H9 (cell line): ENCODE results near the gene PGLYRP4. TPM values are rescaled to one million over a fixed set of nuclear protein-coding genes. Genes with fewer than 3 reads are reported as not detected.

Experiments
- DNase-seq: peaks from one replicate; pipeline ENCODE4 v3.0.0-alpha.2; 2017
- H2AFZ ChIP-seq: one replicate; pipeline ENCODE4 v1.6.1; 2013; ENCODE audit warnings: mild to moderate bottlenecking, low read length, control low read depth, moderate library complexity
- H2AK5ac ChIP-seq: 2 replicates; pipeline ENCODE4 v1.6.1; 2013; ENCODE audit warnings: low read length, control low read depth, mixed read lengths; ENCODE audit not compliant: insufficient read length
- H2BK120ac ChIP-seq: one replicate; pipeline ENCODE4 v1.6.1; 2013; ENCODE audit warnings: low read depth, mild to moderate bottlenecking, low read length, control low read depth, inconsistent platforms; ENCODE audit not compliant: poor library complexity, severe bottlenecking
- H2BK12ac ChIP-seq: 2 replicates; pipeline ENCODE4 v1.6.1; 2013; ENCODE audit warnings: low read length, control low read depth, mixed read lengths, low read depth; ENCODE audit not compliant: insufficient read length
- H2BK15ac ChIP-seq: 2 replicates; pipeline ENCODE4 v1.6.1; 2013; ENCODE audit warnings: low read depth, low read length, control low read depth
- H2BK20ac ChIP-seq: one replicate; pipeline ENCODE4 v1.6.1; 2013; ENCODE audit warnings: low read depth, mild to moderate bottlenecking, low read length, control low read depth, inconsistent platforms; ENCODE audit not compliant: poor library complexity, severe bottlenecking
- H2BK5ac ChIP-seq: 2 replicates; pipeline ENCODE4 v1.6.1; 2013; ENCODE audit warnings: low read length, control low read depth, mixed read lengths; ENCODE audit not compliant: insufficient read length
- H3K14ac ChIP-seq: 2 replicates; pipeline ENCODE4 v1.6.1; 2013; ENCODE audit warnings: low read length, control low read depth; ENCODE audit not compliant: insufficient read depth
- H3K18ac ChIP-seq: 2 replicates; pipeline ENCODE4 v1.6.1; 2013; ENCODE audit warnings: low read depth, mild to moderate bottlenecking, mixed read lengths, low read length, control low read depth; ENCODE audit not compliant: insufficient read length
- H3K23ac ChIP-seq: 2 replicates; pipeline ENCODE4 v1.6.1; 2013; ENCODE audit warnings: low read length, control low read depth, mixed read lengths, low read depth; ENCODE audit not compliant: insufficient read length
- H3K23me2 ChIP-seq: 2 replicates; pipeline ENCODE4 v1.6.1; 2013; ENCODE audit warnings: low read depth, mild to moderate bottlenecking, mixed read lengths, low read length, control low read depth; ENCODE audit not compliant: insufficient read length, poor library complexity, severe bottlenecking
- H3K27ac ChIP-seq: 2 replicates; pipeline ENCODE4 v1.5.1; 2013; ENCODE audit warnings: low read length, control low read depth, mixed read lengths, low read depth; ENCODE audit not compliant: insufficient read length
- H3K27me3 ChIP-seq: 2 replicates; pipeline ENCODE4 v1.6.1; 2013; ENCODE audit warnings: low read length, control low read depth, inconsistent platforms; ENCODE audit not compliant: insufficient read depth
- H3K4ac ChIP-seq: 2 replicates; pipeline ENCODE4 v1.6.1; 2013; ENCODE audit warnings: low read depth, mild to moderate bottlenecking, control low read depth, inconsistent platforms, low read length, moderate library complexity
- H3K4me1 ChIP-seq: 2 replicates; pipeline ENCODE4 v1.6.1; 2013; ENCODE audit warnings: low read length, control low read depth, inconsistent platforms; ENCODE audit not compliant: insufficient read depth
- H3K4me2 ChIP-seq: 2 replicates; pipeline ENCODE4 v1.6.1; 2013; ENCODE audit warnings: low read length, control low read depth, mixed read lengths; ENCODE audit not compliant: insufficient read length, insufficient read depth
- H3K56ac ChIP-seq: 2 replicates; pipeline ENCODE4 v1.6.1; 2013; ENCODE audit warnings: low read depth, mild to moderate bottlenecking, mixed read lengths, low read length, control low read depth; ENCODE audit not compliant: insufficient read length
- H3K79me1 ChIP-seq: 2 replicates; pipeline ENCODE4 v1.6.1; 2013; ENCODE audit warnings: low read depth, mild to moderate bottlenecking, moderate library complexity, low read length, control low read depth, inconsistent platforms; ENCODE audit not compliant: insufficient read depth, poor library complexity, severe bottlenecking
- H3K79me2 ChIP-seq: 2 replicates; pipeline ENCODE4 v1.6.1; 2013; ENCODE audit warnings: low read length, control low read depth, inconsistent platforms; ENCODE audit not compliant: insufficient read depth
- H3K9ac ChIP-seq: 2 replicates; pipeline ENCODE4 v1.6.1; 2013; ENCODE audit warnings: low read length, control low read depth, mixed read lengths; ENCODE audit not compliant: insufficient read length; ENCODE audit errors: extremely low read depth
- H3K9me3 ChIP-seq: one replicate; pipeline ENCODE4 v1.6.1; 2013; ENCODE audit warnings: low read depth, low read length, inconsistent platforms; ENCODE audit not compliant: control insufficient read depth
- H3T11ph ChIP-seq: one replicate; pipeline ENCODE4 v1.6.1; 2013; ENCODE audit warnings: mild to moderate bottlenecking, low read length, control low read depth, inconsistent platforms
- H4K20me1 ChIP-seq: one replicate; pipeline ENCODE4 v1.6.1; 2013; ENCODE audit not compliant: control insufficient read depth, insufficient read length, insufficient read depth
- H4K5ac ChIP-seq: 2 replicates; pipeline ENCODE4 v1.6.1; 2013; ENCODE audit warnings: low read depth, mild to moderate bottlenecking, mixed read lengths, low read length, control low read depth; ENCODE audit not compliant: insufficient read length
- H4K8ac ChIP-seq: replicated peaks from 2 replicates; pipeline ENCODE4 v1.6.1; 2013; ENCODE audit warnings: low read length, control low read depth, mixed read lengths, low read depth; ENCODE audit not compliant: insufficient read length
- H4K91ac ChIP-seq: 2 replicates; pipeline ENCODE4 v1.6.1; 2013; ENCODE audit warnings: low read depth, mild to moderate bottlenecking, moderate library complexity, mixed read lengths, low read length, control low read depth; ENCODE audit not compliant: insufficient read length
- H3K27ac Mint-ChIP-seq, 3 experiments: 2 replicates in 2 of 3; 3 replicates in 1 of 3; pipeline ENCODE4 v1.8.0; 2020 to 2021; ENCODE audit warnings: mixed read lengths in 3 of 3, mild to moderate bottlenecking in 1 of 3, moderate library complexity in 1 of 3
- H3K27me3 Mint-ChIP-seq: 2 replicates; pipeline ENCODE4 v1.8.0; 2021; ENCODE audit warnings: low read depth, mild to moderate bottlenecking, moderate library complexity, mixed read lengths
- H3K36me3 Mint-ChIP-seq, 3 experiments: 2 replicates in 2 of 3; 3 replicates in 1 of 3; pipeline ENCODE4 v1.8.0; 2020 to 2021; ENCODE audit warnings: low read depth in 3 of 3, mixed read lengths in 3 of 3; ENCODE audit not compliant: insufficient read depth in 1 of 3
- H3K4me1 Mint-ChIP-seq, 2 experiments: 2 replicates each; pipeline ENCODE4 v1.8.0; 2020; ENCODE audit warnings: mixed read lengths in 2 of 2
- H3K4me3 Mint-ChIP-seq, 2 experiments: 2 replicates in 1 of 2; 3 replicates in 1 of 2; pipeline ENCODE4 v1.8.0; 2020 to 2021; ENCODE audit warnings: mild to moderate bottlenecking in 2 of 2, mixed read lengths in 2 of 2, moderate library complexity in 1 of 2
- H3K9me3 Mint-ChIP-seq, 2 experiments: 2 replicates in 1 of 2; 3 replicates in 1 of 2; pipeline ENCODE4 v1.8.0; 2020; ENCODE audit warnings: mild to moderate bottlenecking in 2 of 2, mixed read lengths in 2 of 2, moderate library complexity in 1 of 2
- WGBS: extraction: QIAGEN DNeasy Blood & Tissue Kit; methylation state at CpG from one replicate; pipeline ENCODE4 v1.1.7; 2013; ENCODE audit warnings: missing lambda C conversion rate, low lambda C conversion rate, mixed read lengths; ENCODE audit not compliant: insufficient read length; ENCODE audit errors: extremely low coverage; 5-methylcytosine and 5-hydroxymethylcytosine counted together
- total RNA-seq: library from RNA; stranded (reverse); gene quantifications from 2 replicates; pipeline ENCODE4 v1.2.1, GENCODE V29; 2021
- TF ChIP-seq, protein P1 (sequence below): fragments of 200-600 bp; sonication (generic); conservative IDR thresholded peaks from 3 replicates; pipeline ENCODE4 v1.8.0; 2021; ENCODE audit warnings: antibody characterized with exemption, mild to moderate bottlenecking

Gene PGLYRP4
- total RNA-seq, 1 experiment from 2014 or later, result not detected

DNA sequence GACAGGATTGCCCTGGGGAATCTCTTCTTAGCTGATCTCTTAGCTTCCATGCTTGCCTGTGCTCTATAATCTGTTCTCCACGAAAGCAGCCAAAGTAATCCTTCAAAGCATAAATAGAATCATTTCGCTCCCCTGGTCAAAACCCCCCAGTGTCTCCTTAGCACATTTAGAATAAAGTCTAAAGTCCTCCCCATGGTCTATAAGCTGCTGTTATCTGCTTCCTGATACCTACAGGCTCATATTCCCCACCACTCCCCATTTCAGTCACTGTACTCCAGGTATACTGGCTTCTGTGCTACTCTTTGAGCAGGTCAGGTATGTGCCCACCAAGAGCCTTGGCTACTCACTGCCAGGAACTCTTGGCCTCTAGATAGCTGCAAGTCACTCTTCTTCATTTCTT, 23.9 kb upstream of the PGLYRP4 start:
- H3K9me3 Mint-ChIP-seq, result peaks cover 0 to 4% of the 10 kb centered on the region in 2 experiments; a peak in 1 of 5 replicates
- Histone ChIP-seq H3K4ac (no peak overlapping the region), H4K5ac (no peak overlapping the region), H3K27ac (no peak overlapping the region), H2BK20ac (no peak overlapping the region), H3K4me2 (no peak overlapping the region), H3T11ph (no peak overlapping the region), H3K23me2 (no peaks in the 10 kb centered on the region), H2BK5ac (no peak overlapping the region), H2BK12ac (no peak overlapping the region), H3K14ac (no peak overlapping the region), H3K79me1 (no peaks in the 10 kb centered on the region), H3K79me2 (no peaks in the 10 kb centered on the region), H3K9ac (no peak overlapping the region), H3K56ac (no peak overlapping the region), H3K27me3 (no peaks in the 10 kb centered on the region), H4K91ac (no peak overlapping the region), H4K8ac (no peak overlapping the region), H2AFZ (no peak overlapping the region), H2AK5ac (no peak overlapping the region), H3K9me3 (no peaks in the 10 kb centered on the region), H3K18ac (no peak overlapping the region), H2BK15ac (no peak overlapping the region), H4K20me1 (no peaks in the 10 kb centered on the region), H2BK120ac (no peak overlapping the region), H3K4me1 (no peaks in the 10 kb centered on the region), H3K23ac (no peak overlapping the region)
- no peak overlapping the region for H3K4me3 Mint-ChIP-seq
- no peaks in the 10 kb centered on the region for H3K4me1 Mint-ChIP-seq
- no peak overlapping the region for H3K27ac Mint-ChIP-seq
- H3K27me3 Mint-ChIP-seq, result peaks cover 6% of the 10 kb centered on the region
- WGBS, result no CpG with 5 or more reads among the region's 2 CpGs
- H3K36me3 Mint-ChIP-seq, result no peaks in the 10 kb centered on the region
- TF ChIP-seq, protein P1, sequence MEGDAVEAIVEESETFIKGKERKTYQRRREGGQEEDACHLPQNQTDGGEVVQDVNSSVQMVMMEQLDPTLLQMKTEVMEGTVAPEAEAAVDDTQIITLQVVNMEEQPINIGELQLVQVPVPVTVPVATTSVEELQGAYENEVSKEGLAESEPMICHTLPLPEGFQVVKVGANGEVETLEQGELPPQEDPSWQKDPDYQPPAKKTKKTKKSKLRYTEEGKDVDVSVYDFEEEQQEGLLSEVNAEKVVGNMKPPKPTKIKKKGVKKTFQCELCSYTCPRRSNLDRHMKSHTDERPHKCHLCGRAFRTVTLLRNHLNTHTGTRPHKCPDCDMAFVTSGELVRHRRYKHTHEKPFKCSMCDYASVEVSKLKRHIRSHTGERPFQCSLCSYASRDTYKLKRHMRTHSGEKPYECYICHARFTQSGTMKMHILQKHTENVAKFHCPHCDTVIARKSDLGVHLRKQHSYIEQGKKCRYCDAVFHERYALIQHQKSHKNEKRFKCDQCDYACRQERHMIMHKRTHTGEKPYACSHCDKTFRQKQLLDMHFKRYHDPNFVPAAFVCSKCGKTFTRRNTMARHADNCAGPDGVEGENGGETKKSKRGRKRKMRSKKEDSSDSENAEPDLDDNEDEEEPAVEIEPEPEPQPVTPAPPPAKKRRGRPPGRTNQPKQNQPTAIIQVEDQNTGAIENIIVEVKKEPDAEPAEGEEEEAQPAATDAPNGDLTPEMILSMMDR, result no peak
- no peak for DNase-seq
